Astrocyte of the hippocampus (primary cell): ENCODE measurements around the gene APH1A.
"Not testable (repeated sequence)": the region's sequence is repeated elsewhere in the genome, so short reads cannot be mapped to it uniquely, and the experiment has no call there.

Experiments used
- DNase-seq: peaks from one replicate; pipeline ENCODE4 v3.0.0; 2011; ENCODE audit warnings: low read depth, low spot score

The APH1A gene

GRCh38 chr1:150233359-150234308, 35.2 kb downstream of the APH1A start:
- peak; percentile 24 for DNase-seq

- DNase-seq, result not testable (repeated sequence)
Measured at GRCh38 chr1:150232921-150233320, 35.9 kb downstream of the APH1A start.

DNA sequence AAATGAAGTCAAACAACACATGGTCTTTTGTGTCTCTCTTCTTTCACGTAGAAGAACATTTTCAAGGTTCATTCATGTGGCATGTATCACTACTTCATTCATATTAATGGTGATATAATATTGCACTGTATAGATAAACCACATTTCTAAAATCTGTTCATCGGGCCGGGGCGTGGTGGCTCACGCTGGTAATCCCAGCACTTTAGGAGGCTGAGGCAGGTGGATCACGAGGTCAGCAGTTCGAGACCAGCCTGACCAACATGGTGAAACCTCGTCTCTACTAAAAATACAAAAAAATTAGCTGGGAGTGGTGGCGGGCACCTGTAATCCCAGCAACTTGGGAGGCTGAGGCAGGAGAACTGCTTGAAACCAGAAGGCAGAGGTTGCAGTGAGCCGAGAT, 40.6 kb downstream of the APH1A start:
- not testable (repeated sequence) for DNase-seq

DNA sequence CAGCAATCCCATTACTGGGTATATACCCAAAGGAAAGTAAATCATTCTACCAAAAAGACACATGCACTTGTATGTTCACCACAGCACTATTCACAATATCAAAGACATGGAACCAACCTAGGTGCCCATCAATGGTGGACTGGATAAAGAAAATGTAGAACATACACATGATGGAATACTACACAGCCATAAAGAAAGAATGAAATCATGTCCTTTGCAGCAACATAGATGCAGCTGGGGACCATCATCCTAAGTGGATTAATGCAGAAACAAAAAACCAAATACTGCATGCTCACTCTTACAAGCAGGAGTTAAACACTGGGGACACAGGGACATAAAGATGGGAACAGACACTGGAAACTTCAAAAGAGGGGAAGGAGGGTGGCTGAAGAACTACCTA, 41.6 kb downstream of the APH1A start:
- DNase-seq, result no peak

GRCh38 chr1:150226486-150226885, 42.3 kb downstream of the APH1A start:
- DNase-seq, result no peak

DNA sequence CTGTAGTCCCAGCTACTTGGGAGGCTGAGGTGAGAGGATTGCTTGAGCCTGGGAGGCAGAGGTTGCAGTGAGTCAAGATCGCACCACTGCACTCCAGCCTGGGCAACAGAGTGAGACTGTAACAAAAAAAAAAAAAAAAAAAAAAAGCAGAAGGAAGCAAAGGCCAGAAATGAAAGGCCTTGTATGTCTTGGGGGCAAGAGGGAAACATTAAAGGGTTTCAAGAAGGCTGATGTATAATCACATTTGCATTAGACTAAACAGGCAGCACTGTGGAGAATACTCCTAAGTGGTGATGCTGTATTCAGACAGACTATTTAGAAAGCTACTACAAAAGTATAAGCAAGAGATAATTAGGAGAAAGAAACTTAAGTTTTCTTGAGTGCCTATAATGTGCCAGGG, 43.3 kb downstream of the APH1A start:
- no peak for DNase-seq

DNA sequence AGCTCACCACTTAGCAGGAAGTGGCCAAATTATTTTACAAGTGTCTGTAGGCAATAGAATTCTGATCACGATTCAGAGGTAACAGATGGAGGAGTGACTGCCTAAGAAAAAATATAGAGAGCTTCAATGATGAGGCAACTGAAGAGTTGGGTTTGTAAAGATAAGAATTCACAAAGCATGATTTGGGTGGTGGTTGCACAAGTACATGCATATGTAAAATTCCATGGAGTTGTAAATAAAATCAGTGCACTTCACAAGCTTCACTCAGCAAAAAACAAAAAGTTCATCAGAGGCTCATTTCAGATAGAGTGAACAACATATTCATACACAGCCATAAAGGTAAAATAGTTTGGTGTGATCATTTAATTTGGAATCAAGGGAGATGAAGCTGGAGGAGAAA, 43.8 kb downstream of the APH1A start:
- no peak for DNase-seq

DNA sequence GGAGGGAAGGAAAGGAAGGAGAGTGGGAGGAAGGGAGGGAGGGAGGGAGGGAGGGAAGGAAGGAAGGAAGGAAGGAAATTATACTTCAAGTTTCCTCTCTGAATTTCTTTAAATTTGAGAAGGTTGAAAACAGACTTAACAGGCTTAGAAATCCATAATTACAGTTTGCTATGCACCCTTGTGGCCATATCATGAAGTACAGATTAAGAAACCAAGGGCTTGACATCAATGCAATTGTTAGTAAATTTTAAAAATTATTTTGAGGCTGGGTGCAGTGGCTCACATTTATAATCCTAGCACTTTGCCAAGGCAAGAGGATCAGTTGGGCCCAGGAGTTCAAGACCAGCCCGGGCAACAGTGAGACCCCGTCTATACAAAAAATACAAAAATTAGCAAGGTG, 47.3 kb downstream of the APH1A start:
- peak; percentile 39 for DNase-seq

- DNase-seq, result not testable (repeated sequence)
Measured at GRCh38 chr1:150215855-150216254, 53.0 kb downstream of the APH1A start.
